GM12878 (cell line): ENCODE results near the gene CBFA2T3. TPM values are rescaled to one million over a fixed set of nuclear protein-coding genes. Genes with fewer than 3 reads are reported as not detected.

Source experiments
- ATAC-seq: fragments of 200-7000 bp; cut with Tn5 transposase; 3 replicates; pipeline ENCODE4 v1.9.1; 2020; ENCODE audit warnings: mild to moderate bottlenecking, moderate library complexity
- BruUV-seq: library from RNA; stranded (reverse); fragments of 400-500 nt; replicated peaks from 2 replicates; lab custom pipeline; 2021; lab: Mats Ljungman, UMichigan
- CTCF ChIA-PET: fragments of 300-600 bp; sonication (Branson Sonifier 250); formaldehyde crosslinking; extraction: SDS; loops from one replicate; lab custom pipeline; 2021; ENCODE audit warnings: inconsistent platforms; lab: Yijun Ruan, JAX
- POLR2A ChIA-PET: fragments of 350-600 bp; formaldehyde crosslinking; extraction: SDS; loops from one replicate; lab custom pipeline; 2021; ENCODE audit warnings: inconsistent platforms; lab: Charles Lee
- RAD21 ChIA-PET: fragments of 300-600 bp; sonication (Branson Sonifier 250); formaldehyde crosslinking; loops from one replicate; lab custom pipeline; 2023; ENCODE audit warnings: antibody characterized with exemption; ENCODE audit not compliant: unreplicated experiment; lab: Charles Lee
- SMC1A ChIA-PET: fragments of 300-600 bp; sonication (Branson Sonifier 250); formaldehyde crosslinking; loops from one replicate; lab custom pipeline; 2023; ENCODE audit not compliant: unreplicated experiment, uncharacterized antibody; lab: Charles Lee
- DNase-seq: peaks from one replicate; pipeline ENCODE4 v3.0.0-alpha.2; 2011; ENCODE audit warnings: low read depth, low spot score
- FAIRE-seq: peaks from 3 replicates; lab custom pipeline; 2011; peaks lifted over from hg19 to GRCh38; lab: Jason Lieb, UNC
- H2AFZ ChIP-seq: 2 replicates; pipeline ENCODE4 v1.6.0; 2011; ENCODE audit warnings: low read depth, low read length, control low read depth; ENCODE audit not compliant: control insufficient read depth
- H3K27ac ChIP-seq: 2 replicates; pipeline ENCODE4 v1.5.1; 2011; ENCODE audit warnings: control low read depth; ENCODE audit not compliant: control insufficient read depth, insufficient read depth
- H3K27me3 ChIP-seq, 2 experiments: replicated peaks in 1 of 2; 2 replicates each; pipeline versions ENCODE4 v1.6.0 to v1.6.1; 2011; ENCODE audit warnings: low read length in 1 of 2; ENCODE audit not compliant: control insufficient read depth in 2 of 2, insufficient read depth in 2 of 2
- H3K36me3 ChIP-seq, 2 experiments: 2 replicates each; pipeline ENCODE4 v1.5.1; 2011; ENCODE audit warnings: low read length in 1 of 2; ENCODE audit not compliant: control insufficient read depth in 2 of 2, insufficient read depth in 2 of 2
- H3K4me1 ChIP-seq: 2 replicates; pipeline ENCODE4 v1.6.1; 2011; ENCODE audit warnings: mild to moderate bottlenecking, low read length, moderate library complexity, mixed read lengths; ENCODE audit not compliant: control insufficient read depth, insufficient read depth
- H3K4me2 ChIP-seq: 2 replicates; pipeline ENCODE4 v1.6.0; 2011; ENCODE audit warnings: control low read depth; ENCODE audit not compliant: control insufficient read depth, insufficient read depth
- H3K4me3 ChIP-seq: fragments of 200-600 bp; sonication (generic); 2 replicates; pipeline ENCODE4 v1.5.1; 2016
- H3K79me2 ChIP-seq: 2 replicates; pipeline ENCODE4 v1.6.0; 2011; ENCODE audit warnings: low read length; ENCODE audit not compliant: control insufficient read depth, insufficient read depth
- H3K9ac ChIP-seq: 2 replicates; pipeline ENCODE4 v1.8.0; 2011; ENCODE audit warnings: low read length, control low read depth, mixed read lengths; ENCODE audit not compliant: control insufficient read depth, insufficient read depth
- H3K9me3 ChIP-seq: replicated peaks from 3 replicates; pipeline ENCODE4 v1.5.1; 2011; ENCODE audit warnings: mild to moderate bottlenecking, low read length; ENCODE audit not compliant: control insufficient read depth, insufficient read depth
- H4K20me1 ChIP-seq: 2 replicates; pipeline ENCODE4 v1.6.0; 2011; ENCODE audit not compliant: control insufficient read depth, insufficient read depth
- CHD4 ChIP-seq: fragments of 200-600 bp; sonication (generic); IDR thresholded peaks from 2 replicates; pipeline ENCODE4 v1.6.1; 2016; ENCODE audit warnings: mild to moderate bottlenecking
- E2F8 ChIP-seq: fragments of 450-650 bp; IDR thresholded peaks from 2 replicates; pipeline ENCODE4 v1.6.1; 2018; ENCODE audit warnings: mild to moderate bottlenecking, low read depth, moderate library complexity; ENCODE audit not compliant: partially characterized antibody
- ELK1 ChIP-seq: IDR thresholded peaks from 2 replicates; pipeline ENCODE4 v1.6.1; 2012; ENCODE audit warnings: low read depth, low read length, improper control_type of control experiment
- MEF2B ChIP-seq: fragments of 450-650 bp; IDR thresholded peaks from 2 replicates; pipeline ENCODE4 v1.6.1; 2018; ENCODE audit warnings: mild to moderate bottlenecking, moderate library complexity; ENCODE audit not compliant: partially characterized antibody, poor library complexity, severe bottlenecking
- MYB ChIP-seq: fragments of 150-350 bp; IDR thresholded peaks from 2 replicates; pipeline ENCODE4 v1.6.1; 2014; ENCODE audit warnings: mild to moderate bottlenecking, low read depth, low read length, borderline replicate concordance
- PKNOX1 ChIP-seq: fragments of 450-650 bp; IDR thresholded peaks from 2 replicates; pipeline ENCODE4 v1.6.1; 2016; ENCODE audit warnings: mild to moderate bottlenecking
- RFX5 ChIP-seq: IDR thresholded peaks from 2 replicates; pipeline ENCODE4 v1.6.1; 2011; ENCODE audit warnings: low read depth, low read length, improper control_type of control experiment
- SREBF1 ChIP-seq: IDR thresholded peaks from 2 replicates; pipeline ENCODE4 v1.6.1; 2012; ENCODE audit warnings: mild to moderate bottlenecking, low read length
- SUZ12 ChIP-seq: fragments of 200-600 bp; sonication (generic); IDR thresholded peaks from one replicate; pipeline ENCODE4 v1.6.1; 2018; ENCODE audit warnings: antibody characterized with exemption, mild to moderate bottlenecking; ENCODE audit not compliant: unreplicated experiment
- USF2 ChIP-seq: IDR thresholded peaks from 2 replicates; pipeline ENCODE4 v1.6.1; 2011; ENCODE audit warnings: low read depth, low read length, improper control_type of control experiment, borderline replicate concordance
- ZNF207 ChIP-seq: fragments of 450-650 bp; IDR thresholded peaks from 2 replicates; pipeline ENCODE4 v1.6.1; 2014; ENCODE audit warnings: antibody characterized with exemption, mild to moderate bottlenecking, borderline replicate concordance
- WGBS: methylation state at CpG from one replicate; pipeline ENCODE4 v1.1.6; 2016; ENCODE audit warnings: low lambda C conversion rate; ENCODE audit not compliant: insufficient replicate concordance, insufficient coverage; ENCODE audit errors: missing lambda C conversion rate; 5-methylcytosine and 5-hydroxymethylcytosine counted together
- in situ Hi-C: fragments of 300-500 bp; cut with MboI; formaldehyde crosslinking; loops from 9 replicates; pipeline ENCODE4 v1.14.3; 2018; ENCODE audit warnings: mixed read lengths
- intact Hi-C: fragments of 100-400 bp; cut with micrococcal nuclease; formaldehyde crosslinking; loops from one replicate; pipeline ENCODE4 v1.14.2; 2022; ENCODE audit not compliant: unreplicated experiment
- polyA plus RNA-seq, 11 experiments: library from polyadenylated mRNA; depleted of rRNA in 4 of 11; unstranded in 6 of 11; stranded (reverse) in 5 of 11; fragments of >200 nt; fragmentation: Nextera tagmentation in 4 of 11; fragmentation: Illumina TruSeq in 1 of 11; extraction: Ambion mirVana in 4 of 11; extraction: Trizol in 1 of 11; gene quantifications; 1 replicate in 1 of 11; 2 replicates in 10 of 11; pipeline versions ENCODE4 v1.2.1 to v1.2.3, GENCODE V29; 2011 to 2016; ENCODE audit warnings: inconsistent platforms in 2 of 11, missing spikeins in 2 of 11, low read depth in 1 of 11
- total RNA-seq, 4 experiments: library from RNA; depleted of rRNA in 3 of 4; stranded (reverse); fragments of >200 nt in 3 of 4; fragmentation: Illumina TruSeq in 1 of 4; extraction: Trizol in 1 of 4; gene quantifications; 2 replicates each; pipeline versions ENCODE4 v1.2.1 to v1.2.3, GENCODE V29; 2013 to 2021
- TF ChIP-seq, protein P1 (sequence below): fragments of 450-650 bp; formaldehyde crosslinking; IDR thresholded peaks from 2 replicates; pipeline ENCODE4 v1.4.0; 2022; ENCODE audit warnings: mild to moderate bottlenecking, moderate library complexity
- TF ChIP-seq, protein P2 (sequence below): IDR thresholded peaks from 2 replicates; pipeline ENCODE4 v1.6.1; 2011; ENCODE audit warnings: low read depth, mild to moderate bottlenecking, low read length, moderate library complexity, borderline replicate concordance; ENCODE audit errors: extremely low read depth

The CBFA2T3 gene
- total and polyA plus RNA-seq, 10 of the 15 experiments (the other 5 are each of a cell fraction or from before 2014, with no cell fraction given) = 0.69 to 42.6 (median 4.5) TPM

DNA sequence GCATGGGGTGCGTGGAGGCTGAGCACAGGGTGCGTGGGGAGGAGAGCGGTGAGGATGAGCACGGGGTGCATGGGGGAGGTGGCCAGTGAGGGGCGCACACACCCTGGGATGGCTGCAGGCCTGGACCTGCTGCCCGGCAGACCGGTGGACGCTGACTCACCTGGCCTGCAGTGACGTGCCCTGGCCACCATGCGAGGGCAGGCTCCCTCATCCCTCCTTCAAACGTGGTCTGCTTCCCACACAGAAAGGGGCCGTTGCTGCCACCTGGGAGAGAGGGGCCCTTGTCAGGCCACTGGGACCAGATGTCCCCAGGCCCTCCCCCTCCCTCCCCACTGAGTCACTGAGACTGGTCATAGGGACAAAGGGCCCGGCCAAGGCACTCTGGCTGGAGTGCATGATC is 145.2 kb downstream of the CBFA2T3 start:
- no TSS peak for BruUV-seq
- WGBS = 51% methylated on average over 8 of the region's 13 CpGs
- in situ Hi-C loops = no loop called here
- TF ChIP-seq ZNF207 (no peak), ELK1 (no peak), CHD4 (no peak), RFX5 (no peak), SREBF1 (no peak), E2F8 (no peak), PKNOX1 (no peak), MYB (no peak), SUZ12 (no peak), MEF2B (no peak), USF2 (no peak)
- TF ChIP-seq, protein P1, sequence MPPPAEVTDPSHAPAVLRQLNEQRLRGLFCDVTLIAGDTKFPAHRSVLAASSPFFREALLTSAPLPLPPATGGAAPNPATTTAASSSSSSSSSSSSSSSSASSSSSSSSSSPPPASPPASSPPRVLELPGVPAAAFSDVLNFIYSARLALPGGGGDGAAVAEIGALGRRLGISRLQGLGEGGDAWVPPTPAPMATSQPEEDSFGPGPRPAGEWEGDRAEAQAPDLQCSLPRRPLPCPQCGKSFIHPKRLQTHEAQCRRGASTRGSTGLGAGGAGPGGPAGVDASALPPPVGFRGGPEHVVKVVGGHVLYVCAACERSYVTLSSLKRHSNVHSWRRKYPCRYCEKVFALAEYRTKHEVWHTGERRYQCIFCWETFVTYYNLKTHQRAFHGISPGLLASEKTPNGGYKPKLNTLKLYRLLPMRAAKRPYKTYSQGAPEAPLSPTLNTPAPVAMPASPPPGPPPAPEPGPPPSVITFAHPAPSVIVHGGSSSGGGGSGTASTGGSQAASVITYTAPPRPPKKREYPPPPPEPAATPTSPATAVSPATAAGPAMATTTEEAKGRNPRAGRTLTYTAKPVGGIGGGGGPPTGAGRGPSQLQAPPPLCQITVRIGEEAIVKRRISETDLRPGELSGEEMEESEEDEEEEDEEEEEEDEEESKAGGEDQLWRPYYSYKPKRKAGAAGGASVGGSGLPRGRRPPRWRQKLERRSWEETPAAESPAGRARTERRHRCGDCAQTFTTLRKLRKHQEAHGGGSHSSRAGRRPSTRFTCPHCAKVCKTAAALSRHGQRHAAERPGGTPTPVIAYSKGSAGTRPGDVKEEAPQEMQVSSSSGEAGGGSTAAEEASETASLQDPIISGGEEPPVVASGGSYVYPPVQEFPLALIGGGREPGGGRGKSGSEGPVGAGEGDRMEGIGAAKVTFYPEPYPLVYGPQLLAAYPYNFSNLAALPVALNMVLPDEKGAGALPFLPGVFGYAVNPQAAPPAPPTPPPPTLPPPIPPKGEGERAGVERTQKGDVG = no peak
- TF ChIP-seq, protein P2, sequence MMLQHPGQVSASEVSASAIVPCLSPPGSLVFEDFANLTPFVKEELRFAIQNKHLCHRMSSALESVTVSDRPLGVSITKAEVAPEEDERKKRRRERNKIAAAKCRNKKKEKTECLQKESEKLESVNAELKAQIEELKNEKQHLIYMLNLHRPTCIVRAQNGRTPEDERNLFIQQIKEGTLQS = no peak

More for the DNA sequence above, 145.2 kb downstream of the CBFA2T3 start:
- Histone ChIP-seq H3K27me3 (no peaks in the 10 kb centered on the region), H3K4me3 (no peak overlapping the region), H3K9me3 (no peaks in the 10 kb centered on the region), H2AFZ (no peak overlapping the region), H3K36me3 (no peaks in the 10 kb centered on the region), H3K27ac (no peak overlapping the region), H3K4me2 (no peak overlapping the region), H3K4me1 (no peaks in the 10 kb centered on the region), H4K20me1 (no peaks in the 10 kb centered on the region), H3K79me2 (no peaks in the 10 kb centered on the region), H3K9ac (no peak overlapping the region)
- POLR2A ChIA-PET = no interaction called here
- CTCF ChIA-PET = no interaction called here
- no peak for FAIRE-seq
- SMC1A ChIA-PET = no interaction called here
- intact Hi-C loops = no loop called here
- ATAC-seq = no peak; the same call in 2 of the 3 replicates
- DNase-seq = no peak
- RAD21 ChIA-PET = no interaction called here
